Neural cell (in vitro differentiated cells): Measurements from ENCODE around the gene MRPS31. TPM values are rescaled to one million over a fixed set of nuclear protein-coding genes. Genes with fewer than 3 reads are reported as not detected.

Experiments
- H2AFZ ChIP-seq: fragments of 200-600, 300-800 bp; sonication (generic), shearing (Covaris generic); 2 replicates; pipeline ENCODE4 v1.6.0; 2014; ENCODE audit warnings: low read depth, mild to moderate bottlenecking, antibody characterized with exemption, low read length, moderate library complexity
- H3F3A ChIP-seq: fragments of 200-600 bp; shearing (Covaris generic); 2 replicates; pipeline ENCODE4 v1.6.1; 2016; ENCODE audit warnings: mild to moderate bottlenecking, moderate library complexity, mixed read lengths, antibody characterized with exemption, low read length; ENCODE audit not compliant: insufficient read depth, poor library complexity, severe bottlenecking
- H3K27ac ChIP-seq: fragments of 200-600, 300-800 bp; sonication (generic), shearing (Covaris generic); 2 replicates; pipeline ENCODE4 v1.5.1; 2014; ENCODE audit warnings: mild to moderate bottlenecking, low read length, moderate library complexity
- H3K27me3 ChIP-seq: fragments of 300-800, 200-600 bp; sonication (generic), shearing (Covaris generic); 2 replicates; pipeline ENCODE4 v1.6.0; 2014; ENCODE audit warnings: mild to moderate bottlenecking, low read depth, low read length, moderate library complexity; ENCODE audit not compliant: insufficient read depth
- H3K36me3 ChIP-seq: fragments of 300-800, 200-600 bp; sonication (generic), shearing (Covaris generic); 2 replicates; pipeline ENCODE4 v1.5.1; 2014; ENCODE audit warnings: mild to moderate bottlenecking, antibody characterized with exemption, low read length, moderate library complexity; ENCODE audit not compliant: insufficient read depth
- H3K4me2 ChIP-seq: fragments of 300-800, 200-600 bp; sonication (generic), shearing (Covaris generic); 2 replicates; pipeline ENCODE4 v1.6.0; 2014; ENCODE audit warnings: mild to moderate bottlenecking, low read length
- H3K4me3 ChIP-seq: fragments of 300-800, 200-600 bp; sonication (generic), shearing (Covaris generic); 2 replicates; pipeline ENCODE4 v1.5.1; 2014; ENCODE audit warnings: mild to moderate bottlenecking, low read length, moderate library complexity
- H3K79me2 ChIP-seq: fragments of 200-600 bp; shearing (Covaris generic); replicated peaks from 2 replicates; pipeline ENCODE4 v1.6.0; 2014; ENCODE audit warnings: mild to moderate bottlenecking, low read length, moderate library complexity; ENCODE audit not compliant: insufficient read depth
- H3K9ac ChIP-seq: fragments of 300-800, 200-600 bp; sonication (generic), shearing (Covaris generic); 2 replicates; pipeline ENCODE4 v1.6.1; 2016; ENCODE audit warnings: mild to moderate bottlenecking, low read length, mixed read lengths
- H3K9me2 ChIP-seq: fragments of 200-600 bp; shearing (Covaris generic); 2 replicates; pipeline ENCODE4 v1.6.1; 2016; ENCODE audit warnings: mild to moderate bottlenecking, low read length, mixed read lengths; ENCODE audit not compliant: insufficient read depth
- H3K9me3 ChIP-seq: fragments of 200-600, 300-800 bp; sonication (generic), shearing (Covaris generic); 2 replicates; pipeline ENCODE4 v1.6.1; 2016; ENCODE audit warnings: mild to moderate bottlenecking, mixed run types, low read length, moderate library complexity, mixed read lengths
- H4K20me1 ChIP-seq: fragments of 200-600 bp; shearing (Covaris generic); 2 replicates; pipeline ENCODE4 v1.6.1; 2016; ENCODE audit warnings: mild to moderate bottlenecking, mixed run types; ENCODE audit not compliant: insufficient read depth
- CTCF ChIP-seq: fragments of 450-650 bp; IDR thresholded peaks from 2 replicates; pipeline ENCODE4 v1.5.1; 2014; ENCODE audit warnings: antibody characterized with exemption, mild to moderate bottlenecking, moderate library complexity; ENCODE audit not compliant: poor library complexity, severe bottlenecking
- EP300 ChIP-seq: fragments of 450-650 bp; conservative IDR thresholded peaks from 2 replicates; pipeline ENCODE4 v1.6.1; 2014; ENCODE audit warnings: antibody characterized with exemption, mild to moderate bottlenecking, moderate library complexity; ENCODE audit not compliant: poor library complexity, severe bottlenecking
- EZH2 ChIP-seq: fragments of 200-600, 300-800 bp; shearing (Covaris generic), sonication (generic); IDR thresholded peaks from 2 replicates; pipeline ENCODE4 v1.6.1; 2014; ENCODE audit warnings: antibody characterized with exemption, low read length, borderline replicate concordance, mild to moderate bottlenecking; ENCODE audit not compliant: insufficient read depth, poor library complexity, severe bottlenecking
- MXI1 ChIP-seq: fragments of 450-650 bp; conservative IDR thresholded peaks from 2 replicates; pipeline ENCODE4 v1.6.1; 2014; ENCODE audit warnings: antibody characterized with exemption, mild to moderate bottlenecking; ENCODE audit not compliant: poor library complexity, severe bottlenecking
- POLR2AphosphoS5 ChIP-seq: IDR thresholded peaks from 2 replicates; pipeline ENCODE4 v1.6.1; 2012
- RAD21 ChIP-seq: fragments of 450-650 bp; conservative IDR thresholded peaks from 2 replicates; pipeline ENCODE4 v1.6.1; 2014; ENCODE audit warnings: antibody characterized with exemption, mild to moderate bottlenecking, moderate library complexity
- REST ChIP-seq: IDR thresholded peaks from 2 replicates; pipeline ENCODE4 v1.6.1; 2012; ENCODE audit warnings: borderline replicate concordance
- SMC3 ChIP-seq: fragments of 450-650 bp; conservative IDR thresholded peaks from 2 replicates; pipeline ENCODE4 v1.6.1; 2014; ENCODE audit warnings: antibody characterized with exemption, mild to moderate bottlenecking, moderate library complexity; ENCODE audit not compliant: poor library complexity
- TAF1 ChIP-seq: IDR thresholded peaks from 2 replicates; pipeline ENCODE4 v1.6.1; 2012; ENCODE audit warnings: low read depth
- polyA plus RNA-seq: library from polyadenylated mRNA; depleted of rRNA; stranded (reverse); fragments of >200 nt; gene quantifications from 2 replicates; pipeline ENCODE4 v1.2.3, GENCODE V29; 2014

MRPS31 gene
- polyA plus RNA-seq, 1 donor from 2014 or later, result 72.4 TPM

GRCh38 chr13:40688781-40689180, 82.2 kb downstream of the MRPS31 start:
- Histone ChIP-seq H3K36me3 (no peaks in the 10 kb centered on the region), H3K4me2 (no peak overlapping the region), H3K27ac (no peak overlapping the region), H3K9ac (no peak overlapping the region), H3K9me2 (no peaks in the 10 kb centered on the region), H3K27me3 (no peaks in the 10 kb centered on the region), H3K79me2 (no peaks in the 10 kb centered on the region), H2AFZ (no peak overlapping the region), H3K4me3 (no peak overlapping the region), H4K20me1 (no peaks in the 10 kb centered on the region), H3F3A (no peaks in the 10 kb centered on the region), H3K9me3 (no peaks in the 10 kb centered on the region)
- TF ChIP-seq MXI1, result no peak
- TF ChIP-seq POLR2AphosphoS5, result no peak
- TF ChIP-seq EZH2, result no peak
- TF ChIP-seq REST, result no peak
- TF ChIP-seq EP300, result no peak
- no peak for TF ChIP-seq SMC3
- no peak for TF ChIP-seq RAD21
- no peak for TF ChIP-seq CTCF
- TF ChIP-seq TAF1, result no peak

GRCh38 chr13:40682449-40683240, 88.3 kb downstream of the MRPS31 start:
- TF ChIP-seq EP300, result no peak
- peak; percentile 83 for TF ChIP-seq CTCF
- peak; percentile 87 for TF ChIP-seq RAD21
- TF ChIP-seq SMC3, result peak; percentile 87
- no peak overlapping the region for H3K9ac ChIP-seq
- no peak overlapping the region for H3K27ac ChIP-seq
- H3K4me3 ChIP-seq, result no peak overlapping the region
- H3K9me2 ChIP-seq, result no peaks in the 10 kb centered on the region
- no peaks in the 10 kb centered on the region for H4K20me1 ChIP-seq
- no peaks in the 10 kb centered on the region for H3K36me3 ChIP-seq
- no peak overlapping the region for H2AFZ ChIP-seq
- H3K9me3 ChIP-seq, result no peaks in the 10 kb centered on the region
- no peaks in the 10 kb centered on the region for H3K79me2 ChIP-seq
- H3F3A ChIP-seq, result no peaks in the 10 kb centered on the region
- H3K27me3 ChIP-seq, result no peaks in the 10 kb centered on the region
- H3K4me2 ChIP-seq, result no peak overlapping the region
